ENCODE results near the gene ADGRL3.
"Not testable (repeated sequence)": the region's sequence is repeated elsewhere in the genome, so short reads cannot be mapped to it uniquely, and the experiment has no call there.

Gene ADGRL3

GRCh38 chr4:61501812-61502211 is 301.7 kb downstream of the ADGRL3 start:
- POLR2A ChIA-PET, result no interaction called here
- CTCF ChIA-PET, result no interaction called here
- no peak for TF ChIP-seq CTCF (IDR thresholded peaks at IDR 0.05; ENCODE audit: control extremely low read depth, extremely low read depth, low read depth, missing control alignments)
- no peak for DNase-seq (ENCODE audit: extremely low spot score)

GRCh38 chr4:61505773-61506685 is 305.9 kb downstream of the ADGRL3 start:
- TF ChIP-seq CTCF (IDR thresholded peaks at IDR 0.05; ENCODE audit: control extremely low read depth, extremely low read depth, low read depth, missing control alignments), result no peak
- ChIA-PET POLR2A (no interaction called here), CTCF (interaction anchor here (1.5 kb wide), 1 partner anchor 12 kb away, joined by 3 read pairs; no protein-coding TSS in a partner anchor)
- no peak for DNase-seq (ENCODE audit: extremely low spot score)

GRCh38 chr4:61507091-61507490 is 307.0 kb downstream of the ADGRL3 start:
- TF ChIP-seq CTCF (IDR thresholded peaks at IDR 0.05; ENCODE audit: control extremely low read depth, extremely low read depth, low read depth, missing control alignments), result no peak
- CTCF ChIA-PET, result interaction anchor here (1.5 kb wide), 1 partner anchor 13 kb away, joined by 3 read pairs; no protein-coding TSS in a partner anchor
- POLR2A ChIA-PET, result no interaction called here
- DNase-seq (ENCODE audit: extremely low spot score), result no peak

GRCh38 chr4:61509721-61510241 is 309.7 kb downstream of the ADGRL3 start:
- CTCF ChIA-PET; DNase-seq (ENCODE audit: extremely low spot score); POLR2A ChIA-PET: not testable (repeated sequence)

- DNase-seq (ENCODE audit: extremely low spot score), result no peak
- ChIA-PET CTCF (interaction anchor here (1.0 kb wide), 1 partner anchor 14 kb away, joined by 4 read pairs; no protein-coding TSS in a partner anchor), POLR2A (no interaction called here)
- no peak for TF ChIP-seq CTCF (IDR thresholded peaks at IDR 0.05; ENCODE audit: control extremely low read depth, extremely low read depth, low read depth, missing control alignments)
Observed at GRCh38 chr4:61511716-61512488, 311.8 kb downstream of the ADGRL3 start.

GRCh38 chr4:61514991-61515390 is 314.9 kb downstream of the ADGRL3 start:
- ChIA-PET CTCF (interaction anchor here (1.3 kb wide), 1 partner anchor 23 kb away, joined by 3 read pairs; no protein-coding TSS in a partner anchor), POLR2A (no interaction called here)
- no peak for TF ChIP-seq CTCF (IDR thresholded peaks at IDR 0.05; ENCODE audit: control extremely low read depth, extremely low read depth, low read depth, missing control alignments)
- no peak for DNase-seq (ENCODE audit: extremely low spot score)

Measured in GM10248 (cell line).